ENCODE results near the gene TEAD4.

The TEAD4 gene

GRCh38 chr12:3002646-3003045 is 43.4 kb downstream of the TEAD4 start:
- H3K27me3 Mint-ChIP-seq (ENCODE audit: low read depth, poor library complexity), result peaks cover 3% of the 10 kb centered on the region
- peaks cover 5% of the 10 kb centered on the region for H3K36me3 Mint-ChIP-seq (ENCODE audit: low read depth)
- peaks cover 60% of the 10 kb centered on the region for H3K4me1 Mint-ChIP-seq
- no peak for DNase-seq
- H3K27ac Mint-ChIP-seq, result peak overlapping the region; percentile 93
- H3K4me3 Mint-ChIP-seq, result no peak overlapping the region
- no peak for TF ChIP-seq CTCF (IDR thresholded peaks at IDR 0.05)
- H3K9me3 Mint-ChIP-seq, result no peaks in the 10 kb centered on the region

- Mint-ChIP-seq H3K36me3 (ENCODE audit: low read depth) (peaks cover 5% of the 10 kb centered on the region), H3K27me3 (ENCODE audit: low read depth, poor library complexity) (peaks cover 3% of the 10 kb centered on the region), H3K27ac (peak overlapping the region; percentile 50), H3K9me3 (no peaks in the 10 kb centered on the region), H3K4me1 (peaks cover 53% of the 10 kb centered on the region), H3K4me3 (no peak overlapping the region)
- no peak for DNase-seq
- no peak for TF ChIP-seq CTCF (IDR thresholded peaks at IDR 0.05)
These were observed 44.3 kb downstream of the TEAD4 start for GRCh38 chr12:3003357-3003992.

GRCh38 chr12:3004655-3005565 is 45.7 kb downstream of the TEAD4 start:
- peaks cover 3% of the 10 kb centered on the region for H3K27me3 Mint-ChIP-seq (ENCODE audit: low read depth, poor library complexity)
- H3K36me3 Mint-ChIP-seq (ENCODE audit: low read depth), result peaks cover 5% of the 10 kb centered on the region
- H3K27ac Mint-ChIP-seq, result peak overlapping the region; percentile 93
- H3K4me1 Mint-ChIP-seq, result peaks cover 44% of the 10 kb centered on the region
- no peak for DNase-seq
- TF ChIP-seq CTCF (IDR thresholded peaks at IDR 0.05), result peak; percentile 11
- H3K4me3 Mint-ChIP-seq, result no peak overlapping the region
- no peaks in the 10 kb centered on the region for H3K9me3 Mint-ChIP-seq

- peaks cover 45% of the 10 kb centered on the region for H3K4me1 Mint-ChIP-seq
- peaks cover 3% of the 10 kb centered on the region for H3K27me3 Mint-ChIP-seq (ENCODE audit: low read depth, poor library complexity)
- H3K4me3 Mint-ChIP-seq, result no peak overlapping the region
- no peak for DNase-seq
- no peak overlapping the region for H3K27ac Mint-ChIP-seq
- H3K9me3 Mint-ChIP-seq, result no peaks in the 10 kb centered on the region
- H3K36me3 Mint-ChIP-seq (ENCODE audit: low read depth), result peaks cover 5% of the 10 kb centered on the region
- TF ChIP-seq CTCF (IDR thresholded peaks at IDR 0.05), result no peak
These were observed 46.5 kb downstream of the TEAD4 start for GRCh38 chr12:3005736-3006135.

GRCh38 chr12:3009780-3010179 is 50.6 kb downstream of the TEAD4 start:
- no peak for DNase-seq
- peaks cover 4% of the 10 kb centered on the region for H3K36me3 Mint-ChIP-seq (ENCODE audit: low read depth)
- no peaks in the 10 kb centered on the region for H3K27me3 Mint-ChIP-seq (ENCODE audit: low read depth, poor library complexity)
- no peak overlapping the region for H3K4me3 Mint-ChIP-seq
- H3K27ac Mint-ChIP-seq, result no peak overlapping the region
- H3K4me1 Mint-ChIP-seq, result peaks cover 28% of the 10 kb centered on the region
- no peak for TF ChIP-seq CTCF (IDR thresholded peaks at IDR 0.05)
- H3K9me3 Mint-ChIP-seq, result no peaks in the 10 kb centered on the region

Data from nephron progenitor cell (in vitro differentiated cells).